Measurements from ENCODE around the gene MLLT3.

The MLLT3 gene

DNA sequence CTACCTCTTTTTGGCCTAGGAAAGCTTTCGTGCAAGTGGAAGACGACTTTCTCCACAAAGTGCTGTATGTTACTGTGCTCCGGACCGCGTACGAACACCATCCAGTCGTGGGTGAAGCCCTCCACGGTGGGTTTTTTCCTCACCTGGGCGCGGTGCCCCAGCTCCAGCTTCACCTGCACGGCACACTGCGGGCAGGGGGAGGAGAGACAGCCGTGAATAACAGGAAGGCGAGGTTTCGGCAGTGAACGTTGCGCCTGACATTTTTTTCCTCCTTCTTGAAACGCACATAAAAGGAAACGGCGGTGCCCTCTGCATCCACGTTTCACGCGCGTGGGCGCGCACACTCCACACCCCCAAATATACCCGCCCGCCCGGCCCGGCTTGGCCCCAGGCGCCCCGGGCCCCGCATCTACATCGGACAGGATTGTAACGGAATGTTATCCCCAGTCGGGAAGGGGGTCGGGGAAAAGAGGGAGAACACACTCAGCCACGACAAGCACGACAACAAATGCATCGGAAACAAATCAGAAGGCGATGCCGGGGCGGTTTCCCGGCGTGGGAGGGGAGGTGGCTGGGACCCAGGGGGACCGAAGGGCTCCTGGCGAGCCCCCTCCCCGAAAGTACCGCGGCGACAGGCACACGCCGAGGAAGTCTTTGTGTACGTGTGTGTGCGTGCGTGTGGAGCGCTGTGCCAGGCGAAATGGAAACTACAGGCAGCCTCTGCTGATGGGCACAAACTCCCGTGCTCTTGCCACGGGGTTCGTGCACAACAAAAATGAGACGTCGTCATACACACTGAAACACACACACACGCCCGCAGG, 1.4 kb downstream of the MLLT3 start:
- DNase-seq (ENCODE audit: insufficient read length, low spot score) (no peak), FAIRE-seq (no peak)
- no peak for TF ChIP-seq POLR2A (IDR thresholded peaks at IDR 0.05; ENCODE audit: low read depth, low read length)

- peak; percentile 27 for FAIRE-seq
- TF ChIP-seq POLR2A (IDR thresholded peaks at IDR 0.05; ENCODE audit: low read depth, low read length): no peak
- no peak for DNase-seq (ENCODE audit: insufficient read length, low spot score)
Measured at GRCh38 chr9:20619487-20620200, 2.7 kb downstream of the MLLT3 start.

- peak; percentile 72 for DNase-seq (ENCODE audit: insufficient read length, low spot score)
- no peak for TF ChIP-seq POLR2A (IDR thresholded peaks at IDR 0.05; ENCODE audit: low read depth, low read length)
- peak; percentile 84 for FAIRE-seq
Measured at GRCh38 chr9:20618361-20618802, 3.9 kb downstream of the MLLT3 start.

GRCh38 chr9:20616808-20617207, 5.5 kb downstream of the MLLT3 start:
- no peak for TF ChIP-seq POLR2A (IDR thresholded peaks at IDR 0.05; ENCODE audit: low read depth, low read length)
- peak; percentile 57 for FAIRE-seq
- no peak for DNase-seq (ENCODE audit: insufficient read length, low spot score)

DNA sequence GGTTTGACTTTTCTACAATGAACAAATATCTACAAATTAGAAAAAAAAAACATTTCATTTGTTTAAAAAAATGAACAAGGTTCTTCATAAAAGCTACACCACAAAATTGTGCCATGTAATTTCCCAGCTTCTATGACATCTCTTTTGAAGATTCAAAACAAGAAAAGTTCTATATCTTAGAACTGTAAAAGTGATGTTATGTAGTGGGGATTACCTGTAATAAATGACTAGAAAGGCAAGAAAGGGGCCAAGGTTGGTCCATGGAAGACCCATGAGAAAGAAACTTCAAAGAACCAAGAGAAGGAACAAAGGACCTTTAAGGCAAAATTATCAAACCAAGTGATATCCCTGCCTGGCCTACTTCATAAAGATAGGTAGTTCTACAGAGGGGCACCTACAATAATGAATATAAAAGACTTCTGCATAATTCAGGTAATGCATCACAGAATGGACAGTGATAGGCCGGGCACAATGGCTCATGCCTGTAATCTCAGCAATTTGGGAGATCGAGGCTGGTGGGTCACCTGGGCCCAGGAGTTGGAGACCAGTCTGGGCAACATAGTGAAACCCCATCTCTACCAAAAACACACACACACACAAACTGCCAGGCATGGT, 7.6 kb downstream of the MLLT3 start:
- no peak for DNase-seq (ENCODE audit: insufficient read length, low spot score)
- FAIRE-seq: no peak
- no peak for TF ChIP-seq POLR2A (IDR thresholded peaks at IDR 0.05; ENCODE audit: low read depth, low read length)

- no peak for DNase-seq (ENCODE audit: insufficient read length, low spot score)
- peak; percentile 85 for FAIRE-seq
- TF ChIP-seq POLR2A (IDR thresholded peaks at IDR 0.05; ENCODE audit: low read depth, low read length): no peak
Measured at GRCh38 chr9:20611691-20612287, 10.5 kb downstream of the MLLT3 start.

DNA sequence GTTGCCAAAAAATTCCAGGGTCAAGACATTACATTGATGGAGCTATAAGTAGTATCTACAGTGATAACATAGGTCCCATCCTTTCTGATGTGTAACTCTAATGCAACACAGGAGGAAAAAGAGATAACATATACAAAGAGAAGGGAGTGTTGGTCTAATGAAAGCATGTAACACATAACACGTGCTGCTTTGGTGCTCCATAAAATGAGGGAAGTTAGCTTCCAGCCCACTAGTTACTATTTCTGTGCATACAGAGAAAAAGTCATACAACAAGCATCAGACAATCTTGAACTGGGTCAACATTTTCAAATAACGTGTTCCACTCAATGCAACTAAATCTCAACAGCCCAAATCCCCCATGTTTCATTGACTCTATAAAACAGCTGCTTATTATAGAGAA, 11.7 kb downstream of the MLLT3 start:
- no peak for TF ChIP-seq POLR2A (IDR thresholded peaks at IDR 0.05; ENCODE audit: low read depth, low read length)
- FAIRE-seq (no peak), DNase-seq (ENCODE audit: insufficient read length, low spot score) (no peak)

DNA sequence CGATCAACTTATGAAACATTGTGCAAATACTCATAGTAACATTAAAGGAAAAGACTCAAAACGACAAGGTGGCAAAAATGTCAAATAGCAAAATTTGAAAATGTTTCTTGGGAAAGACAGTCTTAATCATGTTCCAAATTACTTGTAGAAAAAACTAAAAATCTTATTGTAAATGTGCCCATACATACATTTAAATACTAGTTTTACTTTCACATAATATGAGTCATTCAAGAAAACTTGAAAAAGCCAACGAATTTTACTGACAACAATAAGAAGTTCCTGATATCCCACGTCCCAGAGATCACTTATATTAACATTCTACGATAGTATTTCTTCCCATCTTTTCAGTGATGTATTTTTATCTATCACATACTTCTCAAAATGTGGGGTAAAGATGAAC, 13.7 kb downstream of the MLLT3 start:
- FAIRE-seq (peak; percentile 65), DNase-seq (ENCODE audit: insufficient read length, low spot score) (no peak)
- TF ChIP-seq POLR2A (IDR thresholded peaks at IDR 0.05; ENCODE audit: low read depth, low read length): no peak

DNA sequence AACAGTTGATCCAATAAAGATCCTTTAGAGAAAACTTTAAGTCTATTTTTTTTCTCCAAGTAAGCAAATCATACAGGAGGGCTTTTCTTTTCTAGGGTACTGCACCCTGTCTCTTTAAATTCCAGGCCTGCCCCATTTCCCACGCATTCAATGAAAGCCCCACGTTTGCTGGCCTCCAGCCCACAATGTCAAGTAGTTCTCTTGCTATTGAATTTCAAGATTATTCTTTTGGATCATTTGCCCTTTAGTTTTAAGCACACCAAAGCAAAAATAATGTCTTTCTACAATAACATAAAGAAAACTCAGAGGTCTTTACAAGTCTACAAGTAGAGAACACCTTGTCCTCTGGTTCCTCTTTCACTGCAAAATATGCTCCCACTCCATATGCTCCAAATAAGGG, 15.6 kb downstream of the MLLT3 start:
- FAIRE-seq (no peak), DNase-seq (ENCODE audit: insufficient read length, low spot score) (no peak)
- no peak for TF ChIP-seq POLR2A (IDR thresholded peaks at IDR 0.05; ENCODE audit: low read depth, low read length)

DNA sequence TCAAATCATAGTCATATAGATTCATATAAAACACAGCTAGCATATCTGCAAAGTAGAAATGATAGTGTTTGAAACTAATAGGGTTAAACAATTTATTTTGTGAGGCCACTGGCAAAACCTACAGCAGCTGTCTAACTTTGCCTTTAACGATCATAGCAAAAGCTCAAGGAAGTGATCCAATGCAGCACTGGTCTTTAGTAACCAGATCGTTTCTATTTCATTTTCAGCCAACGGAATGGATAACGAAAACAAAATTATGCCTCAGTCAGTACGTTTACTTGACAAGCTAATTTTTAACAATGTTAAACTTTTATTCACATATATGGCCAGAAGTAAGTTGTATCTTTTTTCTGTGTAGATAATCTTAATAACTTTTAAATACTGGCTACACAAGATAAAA, 17.7 kb downstream of the MLLT3 start:
- TF ChIP-seq POLR2A (IDR thresholded peaks at IDR 0.05; ENCODE audit: low read depth, low read length): no peak
- DNase-seq (ENCODE audit: insufficient read length, low spot score) (no peak), FAIRE-seq (no peak)

GRCh38 chr9:20603524-20604268, 18.6 kb downstream of the MLLT3 start:
- DNase-seq (ENCODE audit: insufficient read length, low spot score): no peak
- no peak for TF ChIP-seq POLR2A (IDR thresholded peaks at IDR 0.05; ENCODE audit: low read depth, low read length)
- FAIRE-seq: no peak

DNA sequence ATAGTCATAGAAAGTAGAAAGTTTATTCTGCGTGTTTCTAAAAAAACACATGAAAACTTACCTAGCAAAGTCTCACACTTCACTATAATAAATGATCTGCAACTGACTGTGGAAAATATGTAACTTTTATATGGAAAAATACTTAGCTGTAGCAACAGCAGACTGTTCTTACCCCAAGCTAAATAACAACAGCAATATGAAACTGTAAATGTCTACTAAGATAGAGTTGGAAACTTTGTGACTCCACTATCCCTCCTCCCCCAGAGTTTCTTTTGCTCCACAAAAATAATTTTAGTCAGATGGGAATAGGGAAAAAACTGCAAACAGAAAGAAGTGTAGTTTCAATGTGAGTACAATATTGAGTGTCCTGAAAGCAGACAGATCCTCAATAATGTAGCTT, 21.0 kb downstream of the MLLT3 start:
- no peak for FAIRE-seq
- DNase-seq (ENCODE audit: insufficient read length, low spot score): no peak
- no peak for TF ChIP-seq POLR2A (IDR thresholded peaks at IDR 0.05; ENCODE audit: low read depth, low read length)

DNA sequence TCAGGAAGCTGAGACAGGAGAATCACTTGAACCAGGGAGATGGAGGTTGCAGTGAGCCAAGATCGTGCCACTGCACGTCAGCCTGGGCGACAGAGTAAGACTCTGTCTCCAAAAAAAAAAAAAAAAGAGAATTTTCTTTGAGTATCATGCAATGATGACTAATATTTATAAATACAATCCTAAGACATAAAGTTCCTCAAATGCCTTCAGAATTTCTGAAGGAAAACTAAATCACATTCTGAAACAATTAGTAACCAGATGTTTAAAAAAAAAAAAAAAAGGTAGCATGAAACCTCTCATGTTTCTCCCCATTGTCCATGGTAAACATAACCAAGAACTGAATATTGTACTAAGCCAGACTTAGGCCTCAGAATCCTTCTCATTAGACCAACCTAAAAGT, 23.1 kb downstream of the MLLT3 start:
- TF ChIP-seq POLR2A (IDR thresholded peaks at IDR 0.05; ENCODE audit: low read depth, low read length): no peak
- no peak for DNase-seq (ENCODE audit: insufficient read length, low spot score)
- no peak for FAIRE-seq

Measured in H54 (cell line).